Skeletal muscle satellite cell (primary cell): ENCODE data around the gene TMEM163.
"Not testable (repeated sequence)": the region's sequence is repeated elsewhere in the genome, so short reads cannot be mapped to it uniquely, and the experiment has no call there.

Source experiments
- H3K27me3 ChIP-seq: 2 replicates; pipeline ENCODE4 v1.7.0; 2013; ENCODE audit warnings: low read length; ENCODE audit not compliant: control insufficient read depth, insufficient read depth
- H3K36me3 ChIP-seq: 2 replicates; pipeline ENCODE4 v1.7.0; 2013; ENCODE audit warnings: mild to moderate bottlenecking, control low read depth, low read length; ENCODE audit not compliant: insufficient read depth
- H3K4me1 ChIP-seq: 2 replicates; pipeline ENCODE4 v1.7.0; 2013; ENCODE audit warnings: low read length; ENCODE audit not compliant: control insufficient read depth, insufficient read depth
- H3K4me2 ChIP-seq: 2 replicates; pipeline ENCODE4 v1.7.0; 2013; ENCODE audit warnings: mild to moderate bottlenecking, low read length
- H3K4me3 ChIP-seq: 2 replicates; pipeline ENCODE4 v1.7.0; 2013; ENCODE audit warnings: low read length
- H3K9ac ChIP-seq: 2 replicates; pipeline ENCODE4 v1.7.0; 2013; ENCODE audit warnings: mild to moderate bottlenecking, low read depth, low read length, moderate library complexity
- H3K9me3 ChIP-seq: replicated peaks from 2 replicates; pipeline ENCODE4 v1.7.0; 2013; ENCODE audit warnings: mild to moderate bottlenecking, control low read depth, low read length

Gene TMEM163

GRCh38 chr2:134507697-134508096, 211.1 kb downstream of the TMEM163 start:
- H3K4me2 ChIP-seq: no peak overlapping the region

GRCh38 chr2:134507159-134507558, 211.6 kb downstream of the TMEM163 start:
- not testable (repeated sequence) for H3K4me1 ChIP-seq, H3K4me2 ChIP-seq, H3K9ac ChIP-seq, H3K9me3 ChIP-seq, H3K4me3 ChIP-seq, H3K27me3 ChIP-seq, H3K36me3 ChIP-seq

More at GRCh38 chr2:134507697-134508096, 211.1 kb downstream of the TMEM163 start:
- no peaks in the 10 kb centered on the region for H3K9me3 ChIP-seq
- H3K4me3 ChIP-seq: no peak overlapping the region
- H3K27me3 ChIP-seq: peaks cover 5% of the 10 kb centered on the region
- H3K4me1 ChIP-seq: no peaks in the 10 kb centered on the region
- H3K9ac ChIP-seq: no peak overlapping the region
- no peaks in the 10 kb centered on the region for H3K36me3 ChIP-seq

- no peaks in the 10 kb centered on the region for H3K9me3 ChIP-seq
- H3K27me3 ChIP-seq: peaks cover 6% of the 10 kb centered on the region
- no peak overlapping the region for H3K4me2 ChIP-seq
- no peaks in the 10 kb centered on the region for H3K4me1 ChIP-seq
- no peak overlapping the region for H3K9ac ChIP-seq
- H3K36me3 ChIP-seq: no peaks in the 10 kb centered on the region
- no peak overlapping the region for H3K4me3 ChIP-seq
These were observed 213.4 kb downstream of the TMEM163 start for GRCh38 chr2:134505446-134505845.

GRCh38 chr2:134504586-134505336, 214.0 kb downstream of the TMEM163 start:
- no peaks in the 10 kb centered on the region for H3K4me1 ChIP-seq
- H3K4me2 ChIP-seq: no peak overlapping the region
- no peaks in the 10 kb centered on the region for H3K36me3 ChIP-seq
- H3K4me3 ChIP-seq: no peak overlapping the region
- H3K9ac ChIP-seq: no peak overlapping the region
- H3K27me3 ChIP-seq: peaks cover 6% of the 10 kb centered on the region
- H3K9me3 ChIP-seq: no peaks in the 10 kb centered on the region

GRCh38 chr2:134502104-134502503, 216.7 kb downstream of the TMEM163 start:
- no peak overlapping the region for H3K4me3 ChIP-seq
- H3K36me3 ChIP-seq: no peaks in the 10 kb centered on the region
- H3K9me3 ChIP-seq: no peaks in the 10 kb centered on the region
- H3K9ac ChIP-seq: no peak overlapping the region
- H3K4me2 ChIP-seq: no peak overlapping the region
- H3K4me1 ChIP-seq: no peaks in the 10 kb centered on the region
- peaks cover 10% of the 10 kb centered on the region for H3K27me3 ChIP-seq

GRCh38 chr2:134501476-134502091, 217.2 kb downstream of the TMEM163 start:
- Histone ChIP-seq H3K9me3 (no peaks in the 10 kb centered on the region), H3K4me3 (no peak overlapping the region), H3K4me2 (no peak overlapping the region)

GRCh38 chr2:134500211-134500935, 218.4 kb downstream of the TMEM163 start:
- no peaks in the 10 kb centered on the region for H3K9me3 ChIP-seq
- H3K36me3 ChIP-seq: no peaks in the 10 kb centered on the region
- H3K4me3 ChIP-seq: no peak overlapping the region
- peaks cover 10% of the 10 kb centered on the region for H3K27me3 ChIP-seq
- no peak overlapping the region for H3K4me2 ChIP-seq
- H3K9ac ChIP-seq: no peak overlapping the region
- H3K4me1 ChIP-seq: no peaks in the 10 kb centered on the region

More at GRCh38 chr2:134501476-134502091, 217.2 kb downstream of the TMEM163 start:
- Histone ChIP-seq H3K4me1 (no peaks in the 10 kb centered on the region), H3K36me3 (no peaks in the 10 kb centered on the region), H3K9ac (no peak overlapping the region), H3K27me3 (peaks cover 10% of the 10 kb centered on the region)

- no peaks in the 10 kb centered on the region for H3K4me1 ChIP-seq
- H3K36me3 ChIP-seq: no peaks in the 10 kb centered on the region
- H3K9ac ChIP-seq: no peak overlapping the region
- H3K4me2 ChIP-seq: no peak overlapping the region
- H3K4me3 ChIP-seq: no peak overlapping the region
- H3K27me3 ChIP-seq: peaks cover 10% of the 10 kb centered on the region
- H3K9me3 ChIP-seq: no peaks in the 10 kb centered on the region
These were observed 219.4 kb downstream of the TMEM163 start for GRCh38 chr2:134499307-134499926.

GRCh38 chr2:134498654-134499053, 220.1 kb downstream of the TMEM163 start:
- Histone ChIP-seq H3K9me3 (no peaks in the 10 kb centered on the region), H3K4me3 (no peak overlapping the region), H3K4me2 (no peak overlapping the region), H3K27me3 (peaks cover 10% of the 10 kb centered on the region), H3K9ac (no peak overlapping the region), H3K36me3 (no peaks in the 10 kb centered on the region), H3K4me1 (no peaks in the 10 kb centered on the region)

- H3K4me2 ChIP-seq: no peak overlapping the region
- no peak overlapping the region for H3K4me3 ChIP-seq
- H3K27me3 ChIP-seq: peaks cover 19% of the 10 kb centered on the region
- no peaks in the 10 kb centered on the region for H3K4me1 ChIP-seq
- no peaks in the 10 kb centered on the region for H3K36me3 ChIP-seq
- H3K9me3 ChIP-seq: no peaks in the 10 kb centered on the region
- no peak overlapping the region for H3K9ac ChIP-seq
These were observed 225.0 kb downstream of the TMEM163 start for GRCh38 chr2:134493797-134494196.

- Histone ChIP-seq H3K27me3 (peaks cover 21% of the 10 kb centered on the region), H3K4me3 (no peak overlapping the region), H3K36me3 (no peaks in the 10 kb centered on the region), H3K9me3 (no peaks in the 10 kb centered on the region), H3K9ac (no peak overlapping the region), H3K4me2 (no peak overlapping the region), H3K4me1 (no peaks in the 10 kb centered on the region)
These were observed 226.9 kb downstream of the TMEM163 start for GRCh38 chr2:134491771-134492441.
